MM.1S (cell line): Measurements from ENCODE around the gene CIDEC.

Experiments used
- CTCF ChIP-seq: fragments of 300-600 bp; sonication (generic); IDR thresholded peaks from 2 replicates; pipeline ENCODE4 v1.5.1; 2016; ENCODE audit warnings: antibody characterized with exemption, low read length, mixed read lengths
- EZH2 ChIP-seq: fragments of 300-600 bp; sonication (generic); optimal IDR thresholded peaks from 2 replicates; pipeline ENCODE3; 2017; ENCODE audit warnings: low read depth, mild to moderate bottlenecking, antibody characterized with exemption, low read length, mixed read lengths
- EZH2phosphoT487 ChIP-seq: fragments of 300-600 bp; sonication (generic); IDR thresholded peaks from 2 replicates; pipeline ENCODE4 v1.6.1; 2018; ENCODE audit warnings: antibody characterized with exemption, low read length

GRCh38 chr3:9878700-9879099, 1.4 kb downstream of the CIDEC start:
- TF ChIP-seq EZH2phosphoT487 (no peak), CTCF (no peak), EZH2 (no peak)
